Effector memory CD4-positive, alpha-beta T cell (primary cell): ENCODE results near the gene GOLT1B.

Source experiments
- DNase-seq, 3 donors: peaks; one replicate each; pipeline ENCODE4 v3.0.0-alpha.2; 2020
- H3K27ac ChIP-seq: 2 replicates; pipeline ENCODE4 v1.7.0; 2013; ENCODE audit warnings: mild to moderate bottlenecking, low read length, moderate library complexity; ENCODE audit not compliant: insufficient read depth, poor library complexity, severe bottlenecking
- H3K27me3 ChIP-seq: replicated peaks from 2 replicates; pipeline ENCODE4 v1.7.0; 2013; ENCODE audit warnings: mild to moderate bottlenecking, low read length; ENCODE audit not compliant: insufficient read depth, control insufficient read depth, poor library complexity, severe bottlenecking
- H3K36me3 ChIP-seq: 2 replicates; pipeline ENCODE4 v1.7.0; 2013; ENCODE audit warnings: mild to moderate bottlenecking, low read length, moderate library complexity; ENCODE audit not compliant: control insufficient read depth, insufficient read depth
- H3K4me1 ChIP-seq: 2 replicates; pipeline ENCODE4 v1.7.0; 2013; ENCODE audit warnings: low read length, mild to moderate bottlenecking; ENCODE audit not compliant: control insufficient read depth, insufficient read depth, poor library complexity, severe bottlenecking
- H3K4me3 ChIP-seq: 2 replicates; pipeline ENCODE4 v1.7.0; 2013; ENCODE audit warnings: low read length, low read depth, mild to moderate bottlenecking; ENCODE audit not compliant: insufficient read depth, poor library complexity, severe bottlenecking
- H3K9me3 ChIP-seq: 2 replicates; pipeline ENCODE4 v1.7.0; 2013; ENCODE audit warnings: mild to moderate bottlenecking, low read length, moderate library complexity; ENCODE audit not compliant: control insufficient read depth

Gene GOLT1B

DNA sequence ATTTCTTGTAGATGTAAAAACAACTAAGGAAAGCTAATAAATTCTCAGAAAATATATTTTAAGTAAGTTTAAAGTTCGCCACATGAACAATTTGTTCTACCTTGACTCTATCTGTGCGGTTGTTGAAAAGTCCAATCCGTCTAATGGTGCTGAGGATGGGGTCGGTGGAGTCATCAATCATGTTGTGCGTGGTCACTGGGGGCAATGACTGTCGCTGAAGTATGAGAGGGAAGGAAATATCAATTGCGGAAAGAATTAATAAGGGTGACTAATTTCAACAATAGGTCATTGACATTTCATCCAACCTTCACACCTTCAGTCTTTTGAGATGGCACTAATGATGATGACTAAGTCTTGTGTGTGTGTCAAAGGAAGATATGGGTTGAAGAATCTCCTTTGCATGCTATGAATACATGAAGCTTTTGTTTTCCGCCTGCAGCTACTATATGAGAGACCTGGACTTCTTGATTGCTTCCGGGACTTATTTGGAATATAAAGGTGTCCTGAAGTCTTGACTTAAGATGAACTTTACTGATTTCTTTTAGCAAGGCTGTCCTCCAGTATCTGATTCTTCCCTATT, 56.6 kb downstream of the GOLT1B start:
- Histone ChIP-seq H3K27ac (no peak overlapping the region), H3K4me1 (no peaks in the 10 kb centered on the region), H3K27me3 (no peaks in the 10 kb centered on the region), H3K36me3 (no peaks in the 10 kb centered on the region), H3K9me3 (no peaks in the 10 kb centered on the region), H3K4me3 (no peak overlapping the region)
- no peak for DNase-seq

- no peaks in the 10 kb centered on the region for H3K36me3 ChIP-seq
- DNase-seq: no peak
- H3K9me3 ChIP-seq: no peaks in the 10 kb centered on the region
- no peaks in the 10 kb centered on the region for H3K27me3 ChIP-seq
- no peak overlapping the region for H3K27ac ChIP-seq
- no peak overlapping the region for H3K4me3 ChIP-seq
- H3K4me1 ChIP-seq: no peaks in the 10 kb centered on the region
Observed at GRCh38 chr12:21559855-21560569, 58.4 kb downstream of the GOLT1B start.

GRCh38 chr12:21561158-21561557, 59.6 kb downstream of the GOLT1B start:
- Histone ChIP-seq H3K36me3 (no peaks in the 10 kb centered on the region), H3K4me1 (no peaks in the 10 kb centered on the region), H3K4me3 (no peak overlapping the region), H3K27ac (no peak overlapping the region), H3K27me3 (no peaks in the 10 kb centered on the region), H3K9me3 (no peaks in the 10 kb centered on the region)
- DNase-seq: no peak

DNA sequence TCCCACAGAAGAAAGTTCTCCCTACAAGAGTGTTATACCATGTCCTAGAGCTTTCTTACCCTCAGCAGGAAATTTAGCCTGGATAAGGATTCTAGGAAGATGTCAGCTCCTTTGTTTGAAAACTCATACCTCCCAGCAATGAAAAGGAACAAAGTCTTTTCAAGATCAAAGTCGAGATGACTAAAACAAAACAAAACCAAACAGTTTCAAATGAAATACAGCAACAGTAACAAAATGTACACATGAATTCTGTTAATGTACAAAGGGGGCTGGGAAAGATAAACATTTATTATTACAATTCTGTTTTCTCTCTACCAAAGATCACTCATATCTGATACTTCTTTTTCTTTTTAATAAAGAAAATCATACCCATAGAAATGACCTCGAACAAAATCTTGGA, 61.3 kb downstream of the GOLT1B start:
- no peak overlapping the region for H3K27ac ChIP-seq
- no peak overlapping the region for H3K4me3 ChIP-seq
- H3K36me3 ChIP-seq: no peaks in the 10 kb centered on the region
- no peaks in the 10 kb centered on the region for H3K9me3 ChIP-seq
- H3K27me3 ChIP-seq: no peaks in the 10 kb centered on the region
- H3K4me1 ChIP-seq: no peaks in the 10 kb centered on the region
- no peak for DNase-seq

- H3K27ac ChIP-seq: no peak overlapping the region
- H3K9me3 ChIP-seq: no peaks in the 10 kb centered on the region
- H3K4me1 ChIP-seq: no peaks in the 10 kb centered on the region
- H3K36me3 ChIP-seq: no peaks in the 10 kb centered on the region
- DNase-seq: no peak
- no peaks in the 10 kb centered on the region for H3K27me3 ChIP-seq
- H3K4me3 ChIP-seq: no peak overlapping the region
Observed at GRCh38 chr12:21566223-21566906, 64.8 kb downstream of the GOLT1B start.

- H3K4me3 ChIP-seq: no peak overlapping the region
- no peaks in the 10 kb centered on the region for H3K27me3 ChIP-seq
- no peaks in the 10 kb centered on the region for H3K36me3 ChIP-seq
- no peak for DNase-seq
- H3K4me1 ChIP-seq: no peaks in the 10 kb centered on the region
- H3K9me3 ChIP-seq: no peaks in the 10 kb centered on the region
- no peak overlapping the region for H3K27ac ChIP-seq
Observed at GRCh38 chr12:21566907-21567394, 65.4 kb downstream of the GOLT1B start.
